Measurements from ENCODE around the gene DCDC1. TPM values are rescaled to one million over a fixed set of nuclear protein-coding genes. Genes with fewer than 3 reads are reported as not detected.

The DCDC1 gene
- total RNA-seq, 4 donors from 2014 or later = 0.06 to 1.7 (median 0.36) TPM; not detected in 1

GRCh38 chr11:30911247-30911646, 458.3 kb downstream of the DCDC1 start:
- TF ChIP-seq CTCF (IDR thresholded peaks at IDR 0.05) = no peak
- ATAC-seq (ENCODE audit: low FRiP score) = no peak
- DNase-seq (ENCODE audit: low spot score) = no peak

GRCh38 chr11:30908857-30909256, 460.7 kb downstream of the DCDC1 start:
- no peak for ATAC-seq (ENCODE audit: low FRiP score)
- TF ChIP-seq CTCF (IDR thresholded peaks at IDR 0.05) = no peak

GRCh38 chr11:30908272-30908671, 461.3 kb downstream of the DCDC1 start:
- ATAC-seq (ENCODE audit: low FRiP score) (no peak), DNase-seq (ENCODE audit: low spot score) (no peak)
- no peak for TF ChIP-seq CTCF (IDR thresholded peaks at IDR 0.05)

More at GRCh38 chr11:30908857-30909256, 460.7 kb downstream of the DCDC1 start:
- no peak for DNase-seq (ENCODE audit: low spot score)

GRCh38 chr11:30902929-30903328, 466.6 kb downstream of the DCDC1 start:
- ATAC-seq (ENCODE audit: low FRiP score) = no peak
- DNase-seq (ENCODE audit: low spot score) = no peak
- no peak for TF ChIP-seq CTCF (IDR thresholded peaks at IDR 0.05)

- DNase-seq (ENCODE audit: low spot score) (no peak), ATAC-seq (ENCODE audit: low FRiP score) (no peak)
- no peak for TF ChIP-seq CTCF (IDR thresholded peaks at IDR 0.05)
Measured at GRCh38 chr11:30895046-30895445, 474.5 kb downstream of the DCDC1 start.

- no peak for DNase-seq (ENCODE audit: low spot score)
- no peak for TF ChIP-seq CTCF (IDR thresholded peaks at IDR 0.05)
- no peak for ATAC-seq (ENCODE audit: low FRiP score)
Measured at GRCh38 chr11:30893318-30893717, 476.2 kb downstream of the DCDC1 start.

GRCh38 chr11:30889143-30889794, 480.3 kb downstream of the DCDC1 start:
- DNase-seq (ENCODE audit: low spot score) (no peak), ATAC-seq (ENCODE audit: low FRiP score) (no peak)
- no peak for TF ChIP-seq CTCF (IDR thresholded peaks at IDR 0.05)
